OCI-LY3 (cell line): Measurements from ENCODE around the gene PCDHB1.

ENCODE experiments used
- H2AFZ ChIP-seq: fragments of 200-600, 300-600 bp; shearing (Covaris generic); 2 replicates; pipeline ENCODE4 v1.6.0; 2014; ENCODE audit warnings: antibody characterized with exemption, low read depth, low read length
- H3K27ac ChIP-seq: fragments of 200-600, 300-600 bp; sonication (generic); 2 replicates; pipeline ENCODE4 v1.5.1; 2014; ENCODE audit warnings: mild to moderate bottlenecking, low read length, moderate library complexity, mixed read lengths
- H3K27me3 ChIP-seq: fragments of 200-600, 300-600 bp; sonication (generic); 2 replicates; pipeline ENCODE4 v1.6.1; 2014; ENCODE audit warnings: low read depth, low read length, mixed read lengths
- H3K36me3 ChIP-seq: fragments of 200-600, 300-600 bp; sonication (generic); replicated peaks from 2 replicates; pipeline ENCODE3; 2014; ENCODE audit warnings: low read depth, low read length, mixed read lengths
- H3K4me1 ChIP-seq: fragments of 300-600, 200-600 bp; sonication (generic); 2 replicates; pipeline ENCODE4 v1.6.1; 2014; ENCODE audit warnings: low read length, mixed read lengths
- H3K4me2 ChIP-seq: fragments of 200-600, 300-600 bp; sonication (generic); 2 replicates; pipeline ENCODE4 v1.6.1; 2014; ENCODE audit warnings: low read length, mixed read lengths
- H3K4me3 ChIP-seq: fragments of 300-600, 200-600 bp; sonication (generic); 2 replicates; pipeline ENCODE4 v1.5.1; 2014; ENCODE audit warnings: antibody characterized with exemption, mild to moderate bottlenecking, low read length, moderate library complexity
- H3K79me2 ChIP-seq: fragments of 300-600, 200-600 bp; shearing (Covaris generic); 2 replicates; pipeline ENCODE4 v1.6.1; 2014; ENCODE audit warnings: mild to moderate bottlenecking, low read length, mixed read lengths
- H3K9ac ChIP-seq: fragments of 300-600, 200-600 bp; shearing (Covaris generic); 2 replicates; pipeline ENCODE4 v1.6.0; 2014; ENCODE audit warnings: mild to moderate bottlenecking, low read length, moderate library complexity
- H3K9me3 ChIP-seq: fragments of 200-600, 300-600 bp; shearing (Covaris generic); 2 replicates; pipeline ENCODE4 v1.6.1; 2014; ENCODE audit warnings: low read length, mixed read lengths; ENCODE audit not compliant: insufficient read depth
- H4K20me1 ChIP-seq: fragments of 200-600, 300-600 bp; sonication (generic); 2 replicates; pipeline ENCODE4 v1.6.1; 2016; ENCODE audit warnings: low read length, mixed read lengths; ENCODE audit not compliant: insufficient read depth
- CTCF ChIP-seq: fragments of 200-600, 300-600 bp; sonication (generic); IDR thresholded peaks from 2 replicates; pipeline ENCODE4 v1.5.1; 2014; ENCODE audit warnings: antibody characterized with exemption, low read length, low read depth
- EZH2phosphoT487 ChIP-seq: fragments of 200-600 bp; shearing (Covaris generic); IDR thresholded peaks from 2 replicates; pipeline ENCODE4 v1.6.1; 2018; ENCODE audit warnings: antibody characterized with exemption, mixed run types, low read depth

PCDHB1 gene

GRCh38 chr5:141039517-141039916 is 11.7 kb upstream of the PCDHB1 start:
- Histone ChIP-seq H2AFZ (no peak overlapping the region), H3K4me3 (no peak overlapping the region), H3K9ac (no peak overlapping the region)

GRCh38 chr5:141040093-141040770 is 10.9 kb upstream of the PCDHB1 start:
- Histone ChIP-seq H3K4me1 (no peaks in the 10 kb centered on the region), H3K4me3 (no peak overlapping the region), H3K36me3 (no peaks in the 10 kb centered on the region), H3K27me3 (no peaks in the 10 kb centered on the region), H4K20me1 (no peaks in the 10 kb centered on the region), H2AFZ (no peak overlapping the region), H3K9me3 (no peaks in the 10 kb centered on the region), H3K9ac (no peak overlapping the region), H3K79me2 (no peaks in the 10 kb centered on the region), H3K4me2 (no peak overlapping the region), H3K27ac (no peak overlapping the region)
- no peak for TF ChIP-seq EZH2phosphoT487
- no peak for TF ChIP-seq CTCF

More at GRCh38 chr5:141039517-141039916, 11.7 kb upstream of the PCDHB1 start:
- Histone ChIP-seq H4K20me1 (no peaks in the 10 kb centered on the region), H3K36me3 (no peaks in the 10 kb centered on the region), H3K27ac (no peak overlapping the region), H3K79me2 (no peaks in the 10 kb centered on the region), H3K27me3 (no peaks in the 10 kb centered on the region), H3K4me2 (no peak overlapping the region), H3K4me1 (no peaks in the 10 kb centered on the region), H3K9me3 (no peaks in the 10 kb centered on the region)
- TF ChIP-seq CTCF (no peak), EZH2phosphoT487 (no peak)

GRCh38 chr5:141040771-141041426 is 10.3 kb upstream of the PCDHB1 start:
- Histone ChIP-seq H3K36me3 (no peaks in the 10 kb centered on the region), H2AFZ (no peak overlapping the region), H3K27ac (no peak overlapping the region), H3K79me2 (no peaks in the 10 kb centered on the region), H3K9ac (no peak overlapping the region), H4K20me1 (no peaks in the 10 kb centered on the region), H3K4me2 (peak overlapping the region; percentile 36), H3K4me3 (no peak overlapping the region), H3K4me1 (no peaks in the 10 kb centered on the region), H3K9me3 (no peaks in the 10 kb centered on the region), H3K27me3 (no peaks in the 10 kb centered on the region)
- TF ChIP-seq CTCF: peak; percentile 66
- TF ChIP-seq EZH2phosphoT487: no peak

DNA sequence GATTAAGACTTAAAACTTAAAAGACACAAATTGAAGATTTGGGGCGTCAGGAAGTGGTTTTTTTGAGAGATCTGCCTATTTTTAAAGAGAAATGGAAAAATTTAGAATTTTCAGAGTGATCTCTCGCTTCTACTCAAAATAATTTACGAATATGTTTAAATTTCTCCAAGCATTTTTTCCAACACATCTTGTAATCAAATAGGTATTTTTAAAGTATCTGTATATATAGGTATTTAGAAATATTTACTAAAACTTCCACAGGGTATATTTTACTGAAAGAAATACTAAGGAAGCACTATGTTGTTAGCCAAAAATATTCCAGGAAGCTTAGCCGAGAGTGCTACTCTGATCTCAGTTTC is 9.8 kb upstream of the PCDHB1 start:
- Histone ChIP-seq H3K4me2 (peak overlapping the region; percentile 36), H3K27ac (no peak overlapping the region), H3K79me2 (no peaks in the 10 kb centered on the region), H3K36me3 (no peaks in the 10 kb centered on the region), H2AFZ (no peak overlapping the region), H4K20me1 (no peaks in the 10 kb centered on the region), H3K9ac (no peak overlapping the region), H3K4me3 (no peak overlapping the region), H3K27me3 (no peaks in the 10 kb centered on the region), H3K4me1 (no peaks in the 10 kb centered on the region), H3K9me3 (no peaks in the 10 kb centered on the region)
- TF ChIP-seq EZH2phosphoT487 (no peak), CTCF (no peak)
